Measurements from ENCODE around the gene USP46.

USP46 gene

GRCh38 chr4:52576961-52577623, 82.0 kb downstream of the USP46 start:
- in situ Hi-C loops (cut with HindIII; ENCODE audit: low sequenced_read_pairs): no loop called here

- in situ Hi-C loops (cut with HindIII; ENCODE audit: low sequenced_read_pairs): no loop called here
Observed at GRCh38 chr4:52576326-52576725, 82.8 kb downstream of the USP46 start.

GRCh38 chr4:52575406-52575805, 83.7 kb downstream of the USP46 start:
- in situ Hi-C loops (cut with HindIII; ENCODE audit: low sequenced_read_pairs): no loop called here

- in situ Hi-C loops (cut with HindIII; ENCODE audit: low sequenced_read_pairs): no loop called here
Observed at GRCh38 chr4:52574036-52574435, 85.1 kb downstream of the USP46 start.

- in situ Hi-C loops (cut with HindIII; ENCODE audit: low sequenced_read_pairs): no loop called here
Observed at GRCh38 chr4:52573551-52573950, 85.5 kb downstream of the USP46 start.

- in situ Hi-C loops (cut with HindIII; ENCODE audit: low sequenced_read_pairs): no loop called here
Observed at GRCh38 chr4:52572936-52573485, 86.1 kb downstream of the USP46 start.

- in situ Hi-C loops (cut with HindIII; ENCODE audit: low sequenced_read_pairs): no loop called here
Observed at GRCh38 chr4:52568351-52568750, 90.8 kb downstream of the USP46 start.

- in situ Hi-C loops (cut with HindIII; ENCODE audit: low sequenced_read_pairs): no loop called here
Observed at GRCh38 chr4:52566136-52567031, 92.7 kb downstream of the USP46 start.

GRCh38 chr4:52560844-52561280, 98.2 kb downstream of the USP46 start:
- in situ Hi-C loops (cut with HindIII; ENCODE audit: low sequenced_read_pairs): no loop called here

GRCh38 chr4:52555356-52555716, 103.8 kb downstream of the USP46 start:
- in situ Hi-C loops (cut with HindIII; ENCODE audit: low sequenced_read_pairs): loop anchor here (5.0 kb wide), 1 partner anchor 432 kb away; no protein-coding TSS in a partner anchor

- in situ Hi-C loops (cut with HindIII; ENCODE audit: low sequenced_read_pairs): loop anchor here (5.0 kb wide), 1 partner anchor 433 kb away; no protein-coding TSS in a partner anchor
Observed at GRCh38 chr4:52554612-52555355, 104.3 kb downstream of the USP46 start.

- in situ Hi-C loops (cut with HindIII; ENCODE audit: low sequenced_read_pairs): no loop called here
Observed at GRCh38 chr4:52552778-52553177, 106.3 kb downstream of the USP46 start.

GRCh38 chr4:52551487-52551886, 107.6 kb downstream of the USP46 start:
- in situ Hi-C loops (cut with HindIII; ENCODE audit: low sequenced_read_pairs): no loop called here

GRCh38 chr4:52550186-52550585, 108.9 kb downstream of the USP46 start:
- in situ Hi-C loops (cut with HindIII; ENCODE audit: low sequenced_read_pairs): no loop called here

- in situ Hi-C loops (cut with HindIII; ENCODE audit: low sequenced_read_pairs): no loop called here
Observed at GRCh38 chr4:52548818-52549570, 110.1 kb downstream of the USP46 start.

- in situ Hi-C loops (cut with HindIII; ENCODE audit: low sequenced_read_pairs): no loop called here
Observed at GRCh38 chr4:52546449-52546848, 112.7 kb downstream of the USP46 start.

GRCh38 chr4:52545099-52546069, 113.7 kb downstream of the USP46 start:
- in situ Hi-C loops (cut with HindIII; ENCODE audit: low sequenced_read_pairs): no loop called here

All from endothelial cell of hepatic sinusoid (primary cell).